ENCODE data around the gene CYP4F11.
"Not testable (repeated sequence)": the region's sequence is repeated elsewhere in the genome, so short reads cannot be mapped to it uniquely, and the experiment has no call there.

The CYP4F11 gene, protein sequence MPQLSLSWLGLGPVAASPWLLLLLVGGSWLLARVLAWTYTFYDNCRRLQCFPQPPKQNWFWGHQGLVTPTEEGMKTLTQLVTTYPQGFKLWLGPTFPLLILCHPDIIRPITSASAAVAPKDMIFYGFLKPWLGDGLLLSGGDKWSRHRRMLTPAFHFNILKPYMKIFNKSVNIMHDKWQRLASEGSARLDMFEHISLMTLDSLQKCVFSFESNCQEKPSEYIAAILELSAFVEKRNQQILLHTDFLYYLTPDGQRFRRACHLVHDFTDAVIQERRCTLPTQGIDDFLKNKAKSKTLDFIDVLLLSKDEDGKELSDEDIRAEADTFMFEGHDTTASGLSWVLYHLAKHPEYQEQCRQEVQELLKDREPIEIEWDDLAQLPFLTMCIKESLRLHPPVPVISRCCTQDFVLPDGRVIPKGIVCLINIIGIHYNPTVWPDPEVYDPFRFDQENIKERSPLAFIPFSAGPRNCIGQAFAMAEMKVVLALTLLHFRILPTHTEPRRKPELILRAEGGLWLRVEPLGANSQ

DNA sequence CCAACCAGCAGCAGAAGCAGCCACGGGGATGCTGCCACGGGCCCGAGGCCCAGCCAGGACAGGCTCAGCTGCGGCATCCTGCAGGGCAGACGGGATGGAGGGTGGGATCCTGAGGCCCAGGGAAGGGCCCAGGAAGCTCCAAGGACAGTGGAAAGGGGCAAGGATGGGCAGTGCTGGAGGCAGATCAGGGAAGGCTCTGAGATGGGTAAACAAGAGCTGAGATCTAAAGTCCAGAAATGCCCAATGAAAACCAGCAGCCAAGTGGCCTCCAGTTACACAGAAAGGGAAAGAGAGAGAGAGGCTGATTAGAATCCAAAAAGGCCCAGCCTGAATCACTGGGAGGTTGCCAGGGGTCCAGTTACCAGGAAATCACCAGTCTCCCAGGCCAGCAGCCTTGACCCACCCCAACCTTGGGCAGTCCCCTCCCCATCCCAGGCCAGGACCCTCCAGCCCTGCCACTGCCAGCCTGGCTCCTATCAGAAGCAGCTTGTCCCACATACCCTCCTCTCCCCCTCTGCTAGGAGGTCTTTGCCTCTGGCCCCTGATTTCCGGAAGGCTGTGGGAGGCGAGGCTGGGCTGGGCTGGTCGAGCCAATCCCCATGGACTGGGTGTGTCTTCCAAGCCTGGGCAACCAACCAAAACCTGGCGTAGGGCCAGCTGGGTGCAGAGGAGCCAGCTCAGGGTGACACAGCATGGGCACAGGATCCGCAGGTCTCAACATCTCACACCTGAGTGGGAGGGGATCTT lies at the start of gene CYP4F11:
Gene CYP4F11 (minus strand): TSS at position 198 of the 747 bp plus-strand sequence. CDS start 121 bp downstream, at position 77.
- Histone ChIP-seq H3K27me3 (peaks cover 38% of the 10 kb centered on the region), H3K36me3 (no peaks in the 10 kb centered on the region), H3K4me3 (ENCODE audit: low read depth in 1 of 2, low read length in 1 of 2) (no peak within 1 kb of the TSS), H3K27ac (no peak within 1 kb of the TSS), H3K4me1 (ENCODE audit: control insufficient read depth in 1 of 2, insufficient read depth in 1 of 2, low read depth in 1 of 2, low read length in 1 of 2) (no peaks in the 10 kb centered on the region), H3K9me3 (no peaks in the 10 kb centered on the region)
- TF ChIP-seq, protein P1, sequence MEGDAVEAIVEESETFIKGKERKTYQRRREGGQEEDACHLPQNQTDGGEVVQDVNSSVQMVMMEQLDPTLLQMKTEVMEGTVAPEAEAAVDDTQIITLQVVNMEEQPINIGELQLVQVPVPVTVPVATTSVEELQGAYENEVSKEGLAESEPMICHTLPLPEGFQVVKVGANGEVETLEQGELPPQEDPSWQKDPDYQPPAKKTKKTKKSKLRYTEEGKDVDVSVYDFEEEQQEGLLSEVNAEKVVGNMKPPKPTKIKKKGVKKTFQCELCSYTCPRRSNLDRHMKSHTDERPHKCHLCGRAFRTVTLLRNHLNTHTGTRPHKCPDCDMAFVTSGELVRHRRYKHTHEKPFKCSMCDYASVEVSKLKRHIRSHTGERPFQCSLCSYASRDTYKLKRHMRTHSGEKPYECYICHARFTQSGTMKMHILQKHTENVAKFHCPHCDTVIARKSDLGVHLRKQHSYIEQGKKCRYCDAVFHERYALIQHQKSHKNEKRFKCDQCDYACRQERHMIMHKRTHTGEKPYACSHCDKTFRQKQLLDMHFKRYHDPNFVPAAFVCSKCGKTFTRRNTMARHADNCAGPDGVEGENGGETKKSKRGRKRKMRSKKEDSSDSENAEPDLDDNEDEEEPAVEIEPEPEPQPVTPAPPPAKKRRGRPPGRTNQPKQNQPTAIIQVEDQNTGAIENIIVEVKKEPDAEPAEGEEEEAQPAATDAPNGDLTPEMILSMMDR (IDR thresholded peaks at IDR 0.05): no peak

DNA sequence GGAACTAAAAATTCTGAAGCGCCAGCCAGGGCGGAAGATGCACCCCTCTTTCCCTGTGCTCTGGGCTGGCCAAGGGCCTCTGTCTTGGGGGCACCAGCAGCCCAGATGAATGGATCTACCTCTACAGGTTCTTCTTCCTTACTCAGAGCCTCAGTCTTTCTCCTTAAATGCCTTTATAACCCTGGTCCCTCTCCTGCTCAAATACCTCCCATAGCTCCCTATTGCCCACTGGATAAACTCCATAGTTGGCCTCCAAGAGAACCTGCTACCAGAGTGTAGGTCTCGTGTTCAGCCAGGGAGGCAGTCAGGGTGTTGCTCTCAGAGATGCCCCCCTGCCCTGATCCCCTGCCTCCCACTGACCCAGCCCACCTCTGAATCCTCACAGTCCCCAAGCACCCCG lies 45.0 kb upstream of the CYP4F11 start:
- TF ChIP-seq, protein P1 (IDR thresholded peaks at IDR 0.05): no peak
- H3K27me3 ChIP-seq: peaks cover 5% of the 10 kb centered on the region
- H3K4me1 ChIP-seq (ENCODE audit: control insufficient read depth in 1 of 2, insufficient read depth in 1 of 2, low read depth in 1 of 2, low read length in 1 of 2): no peaks in the 10 kb centered on the region
- H3K27ac ChIP-seq: no peak overlapping the region
- no peaks in the 10 kb centered on the region for H3K36me3 ChIP-seq
- no peak overlapping the region for H3K4me3 ChIP-seq (ENCODE audit: low read depth in 1 of 2, low read length in 1 of 2)
- H3K9me3 ChIP-seq: no peaks in the 10 kb centered on the region

DNA sequence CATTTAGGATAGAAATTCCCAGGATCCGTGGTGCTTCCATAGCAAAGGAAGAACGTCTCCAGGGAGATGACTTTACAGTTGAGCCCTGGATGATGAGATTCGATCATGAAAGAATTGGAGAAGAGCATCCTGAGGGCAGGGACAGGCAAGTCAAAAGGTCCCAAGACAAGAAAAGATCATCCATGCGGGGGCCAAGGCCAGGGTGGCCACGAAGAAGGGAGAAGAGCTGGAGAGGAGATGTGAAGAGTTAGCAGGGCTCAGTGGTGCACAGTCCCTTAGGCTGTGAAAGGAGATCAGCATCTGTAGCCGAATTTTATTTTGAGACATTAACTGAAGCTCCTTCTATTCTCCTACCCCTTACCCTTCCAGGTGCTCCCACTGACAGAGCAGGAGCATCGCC lies 43.4 kb upstream of the CYP4F11 start:
- Histone ChIP-seq H3K4me3 (ENCODE audit: low read depth in 1 of 2, low read length in 1 of 2) (no peak overlapping the region), H3K4me1 (ENCODE audit: control insufficient read depth in 1 of 2, insufficient read depth in 1 of 2, low read depth in 1 of 2, low read length in 1 of 2) (no peaks in the 10 kb centered on the region), H3K36me3 (no peaks in the 10 kb centered on the region), H3K27me3 (peaks cover 5% of the 10 kb centered on the region), H3K9me3 (no peaks in the 10 kb centered on the region), H3K27ac (no peak overlapping the region)
- TF ChIP-seq, protein P1 (IDR thresholded peaks at IDR 0.05): no peak

DNA sequence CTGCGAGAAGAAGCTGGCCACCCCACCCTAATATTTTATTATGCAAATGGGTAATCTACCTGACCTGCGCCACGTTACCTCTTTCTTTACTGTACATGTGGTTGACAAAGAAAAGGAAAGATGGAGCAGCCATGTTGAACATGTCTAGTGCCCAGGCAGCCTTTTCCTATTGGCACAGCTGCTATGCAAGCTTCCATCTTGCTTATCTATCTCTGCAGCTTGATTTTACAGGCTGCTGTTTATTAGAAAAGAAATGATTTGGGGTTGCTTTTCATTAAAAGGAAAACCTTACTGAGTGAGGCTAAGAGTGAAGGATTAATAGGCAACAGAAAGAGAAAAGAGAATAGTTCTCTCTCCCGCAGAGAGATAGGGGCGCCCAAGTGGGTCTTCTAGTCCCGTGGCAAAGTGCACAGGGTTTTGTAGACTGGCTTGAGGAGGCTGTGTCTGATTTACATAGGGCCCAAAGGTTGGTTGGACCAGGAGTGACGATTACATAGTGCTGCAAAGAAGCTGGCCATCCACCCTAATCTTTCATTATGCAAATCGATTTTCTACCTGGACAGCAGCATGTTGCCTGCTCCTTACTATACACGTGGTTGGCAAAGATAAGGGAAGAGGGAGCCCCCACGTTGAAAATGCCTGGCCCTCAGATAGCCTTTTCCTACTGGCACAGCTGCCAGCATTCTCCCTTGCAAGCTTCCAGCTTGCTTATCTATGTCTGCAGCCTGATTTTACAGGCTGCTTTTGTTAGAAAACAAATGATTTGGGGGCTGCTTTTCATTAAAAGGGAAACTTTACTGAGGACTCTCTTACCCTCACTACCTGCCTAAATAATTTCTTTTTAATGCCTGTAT lies 42.7 kb upstream of the CYP4F11 start:
- Histone ChIP-seq H3K27ac (no peak overlapping the region), H3K27me3 (peaks cover 5% of the 10 kb centered on the region), H3K4me3 (ENCODE audit: low read depth in 1 of 2, low read length in 1 of 2) (no peak overlapping the region), H3K9me3 (no peaks in the 10 kb centered on the region), H3K36me3 (no peaks in the 10 kb centered on the region), H3K4me1 (ENCODE audit: control insufficient read depth in 1 of 2, insufficient read depth in 1 of 2, low read depth in 1 of 2, low read length in 1 of 2) (no peaks in the 10 kb centered on the region)
- TF ChIP-seq, protein P1 (IDR thresholded peaks at IDR 0.05): no peak

DNA sequence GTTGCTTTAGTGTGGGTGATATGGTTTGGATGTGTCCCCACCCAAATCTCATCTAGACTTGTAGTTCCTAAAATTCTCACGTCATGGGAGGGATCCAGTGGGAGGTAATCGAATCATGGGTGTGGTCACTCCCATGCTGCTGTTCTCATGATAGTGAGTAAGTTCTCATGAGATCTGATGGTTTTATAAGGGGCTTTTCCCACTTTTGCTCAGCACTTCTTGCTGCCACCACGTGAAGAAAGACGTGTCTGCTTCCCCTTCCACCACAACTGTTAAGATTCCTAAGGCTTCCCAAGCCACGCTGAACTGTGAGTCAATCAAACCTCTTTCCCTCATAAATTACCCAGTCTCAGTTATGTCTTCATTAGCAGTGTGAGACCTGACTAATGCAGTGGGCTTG lies 40.5 kb upstream of the CYP4F11 start:
- Histone ChIP-seq H3K9me3 (no peaks in the 10 kb centered on the region), H3K27ac (no peak overlapping the region), H3K4me3 (ENCODE audit: low read depth in 1 of 2, low read length in 1 of 2) (no peak overlapping the region), H3K27me3 (peaks cover 5% of the 10 kb centered on the region), H3K36me3 (no peaks in the 10 kb centered on the region), H3K4me1 (ENCODE audit: control insufficient read depth in 1 of 2, insufficient read depth in 1 of 2, low read depth in 1 of 2, low read length in 1 of 2) (no peaks in the 10 kb centered on the region)
- TF ChIP-seq, protein P1 (IDR thresholded peaks at IDR 0.05): no peak

DNA sequence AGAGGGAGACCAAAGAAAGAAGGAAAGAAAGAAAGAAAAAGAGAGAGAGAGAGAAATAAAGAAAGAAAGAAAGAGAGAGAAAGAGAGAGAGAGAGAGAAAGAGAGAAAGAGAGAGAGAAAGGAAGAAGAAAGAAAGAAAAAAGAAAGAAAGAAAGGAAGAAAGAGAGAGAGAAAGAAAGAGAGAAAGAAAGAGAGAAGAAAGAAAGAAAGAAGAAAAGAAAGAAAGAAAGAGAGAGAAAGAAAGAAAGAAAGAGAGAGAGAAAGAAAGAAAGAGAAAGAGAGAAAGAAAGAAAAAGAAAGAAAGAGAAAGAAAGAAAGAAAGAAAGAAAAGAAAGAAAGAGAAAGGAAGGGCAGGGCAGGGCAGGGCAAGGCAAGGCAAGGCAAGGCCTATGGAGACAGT lies 37.7 kb upstream of the CYP4F11 start:
- not testable (repeated sequence) for H3K27ac ChIP-seq; H3K4me3 ChIP-seq (ENCODE audit: low read depth in 1 of 2, low read length in 1 of 2); H3K27me3 ChIP-seq; H3K9me3 ChIP-seq; H3K36me3 ChIP-seq; H3K4me1 ChIP-seq (ENCODE audit: control insufficient read depth in 1 of 2, insufficient read depth in 1 of 2, low read depth in 1 of 2, low read length in 1 of 2)

Measured in neutrophil (primary cell).